ENCODE data around the gene CAMK2A. TPM values are rescaled to one million over a fixed set of nuclear protein-coding genes. Genes with fewer than 3 reads are reported as not detected.

Gene CAMK2A
- total RNA-seq, 1 experiment from 2014 or later = 0.33 TPM

DNA sequence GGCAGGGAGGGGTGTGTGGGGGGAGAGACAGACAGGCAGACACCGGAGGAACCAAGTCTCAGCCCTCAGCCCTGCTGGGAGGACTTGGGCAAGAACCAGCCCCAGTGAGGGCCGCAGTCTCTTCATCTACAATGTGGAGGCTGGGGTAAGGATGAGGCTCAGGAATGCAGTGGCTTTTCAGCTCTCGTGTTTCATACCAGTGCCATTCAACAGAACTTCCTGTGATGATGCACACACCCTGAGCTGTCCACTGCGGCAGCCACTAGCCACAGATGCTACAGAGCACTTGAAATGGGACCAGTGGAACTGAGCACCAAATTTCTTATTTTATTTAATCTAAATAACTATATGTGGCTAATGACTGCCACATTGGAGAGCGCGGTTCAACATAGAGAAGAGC, 10.7 kb downstream of the CAMK2A start:
- no peaks in the 10 kb centered on the region for H3K79me2 ChIP-seq (ENCODE audit: insufficient read depth, low read length)
- WGBS (ENCODE audit: extremely low coverage, insufficient read length, low lambda C conversion rate) = no CpG with 5 or more reads among the region's 6 CpGs
- H2BK15ac ChIP-seq (ENCODE audit: low read depth, low read length) = no peak overlapping the region
- H3K4me1 Mint-ChIP-seq = peaks cover 1 to 20% of the 10 kb centered on the region in 2 experiments
- H3K27ac ChIP-seq (ENCODE audit: insufficient read length, low read depth, low read length) = no peak overlapping the region
- H3T11ph ChIP-seq (ENCODE audit: low read length) = no peak overlapping the region
- no peak overlapping the region for H3K9ac ChIP-seq (ENCODE audit: extremely low read depth, insufficient read length, low read length)
- no peak overlapping the region for H4K5ac ChIP-seq (ENCODE audit: insufficient read length, low read depth, low read length)
- no peak overlapping the region for H2BK120ac ChIP-seq (ENCODE audit: low read depth, low read length, poor library complexity, severe bottlenecking)
- H3K56ac ChIP-seq (ENCODE audit: insufficient read length, low read depth, low read length) = no peak overlapping the region
- H3K9me3 ChIP-seq (ENCODE audit: control insufficient read depth, low read depth, low read length) = no peaks in the 10 kb centered on the region
- H3K18ac ChIP-seq (ENCODE audit: insufficient read length, low read depth, low read length) = peak overlapping the region; percentile 58
- peaks cover 14% of the 10 kb centered on the region for H3K27me3 Mint-ChIP-seq (ENCODE audit: low read depth)
- no peak overlapping the region for H4K91ac ChIP-seq (ENCODE audit: insufficient read length, low read depth, low read length)
- H3K9me3 Mint-ChIP-seq = no peaks in the 10 kb centered on the region
- no peak for DNase-seq
- no peak overlapping the region for H3K4me3 Mint-ChIP-seq
- H3K36me3 Mint-ChIP-seq (ENCODE audit: insufficient read depth in 1 of 3, low read depth in 3 of 3) = no peaks in the 10 kb centered on the region
- no peaks in the 10 kb centered on the region for H3K27me3 ChIP-seq (ENCODE audit: insufficient read depth, low read length)
- H4K8ac ChIP-seq (replicated peaks; ENCODE audit: insufficient read length, low read depth, low read length) = no peak overlapping the region
- no peaks in the 10 kb centered on the region for H4K20me1 ChIP-seq (ENCODE audit: control insufficient read depth, insufficient read depth, insufficient read length)
- no peak overlapping the region for H2BK20ac ChIP-seq (ENCODE audit: low read depth, low read length, poor library complexity, severe bottlenecking)
- H3K4ac ChIP-seq (ENCODE audit: low read depth, low read length) = no peak overlapping the region
- H2AFZ ChIP-seq (ENCODE audit: low read length) = no peak overlapping the region
- no peaks in the 10 kb centered on the region for H3K79me1 ChIP-seq (ENCODE audit: insufficient read depth, low read depth, low read length, poor library complexity, severe bottlenecking)
- no peak overlapping the region for H3K14ac ChIP-seq (ENCODE audit: insufficient read depth, low read length)
- TF ChIP-seq, protein P1, sequence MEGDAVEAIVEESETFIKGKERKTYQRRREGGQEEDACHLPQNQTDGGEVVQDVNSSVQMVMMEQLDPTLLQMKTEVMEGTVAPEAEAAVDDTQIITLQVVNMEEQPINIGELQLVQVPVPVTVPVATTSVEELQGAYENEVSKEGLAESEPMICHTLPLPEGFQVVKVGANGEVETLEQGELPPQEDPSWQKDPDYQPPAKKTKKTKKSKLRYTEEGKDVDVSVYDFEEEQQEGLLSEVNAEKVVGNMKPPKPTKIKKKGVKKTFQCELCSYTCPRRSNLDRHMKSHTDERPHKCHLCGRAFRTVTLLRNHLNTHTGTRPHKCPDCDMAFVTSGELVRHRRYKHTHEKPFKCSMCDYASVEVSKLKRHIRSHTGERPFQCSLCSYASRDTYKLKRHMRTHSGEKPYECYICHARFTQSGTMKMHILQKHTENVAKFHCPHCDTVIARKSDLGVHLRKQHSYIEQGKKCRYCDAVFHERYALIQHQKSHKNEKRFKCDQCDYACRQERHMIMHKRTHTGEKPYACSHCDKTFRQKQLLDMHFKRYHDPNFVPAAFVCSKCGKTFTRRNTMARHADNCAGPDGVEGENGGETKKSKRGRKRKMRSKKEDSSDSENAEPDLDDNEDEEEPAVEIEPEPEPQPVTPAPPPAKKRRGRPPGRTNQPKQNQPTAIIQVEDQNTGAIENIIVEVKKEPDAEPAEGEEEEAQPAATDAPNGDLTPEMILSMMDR (conservative IDR thresholded peaks at IDR 0.05) = no peak
- H2BK5ac ChIP-seq (ENCODE audit: insufficient read length, low read length) = no peak overlapping the region
- no peak overlapping the region for H2AK5ac ChIP-seq (ENCODE audit: insufficient read length, low read length)
- H3K27ac Mint-ChIP-seq = peak overlapping the region in 1 of 3 experiments; percentile 42; a peak in 1 of 7 replicates
- H2BK12ac ChIP-seq (ENCODE audit: insufficient read length, low read depth, low read length) = no peak overlapping the region
- no peaks in the 10 kb centered on the region for H3K4me1 ChIP-seq (ENCODE audit: insufficient read depth, low read length)
- no peaks in the 10 kb centered on the region for H3K23me2 ChIP-seq (ENCODE audit: insufficient read length, low read depth, low read length, poor library complexity, severe bottlenecking)
- no peak overlapping the region for H3K23ac ChIP-seq (ENCODE audit: insufficient read length, low read depth, low read length)
- no peak overlapping the region for H3K4me2 ChIP-seq (ENCODE audit: insufficient read depth, insufficient read length, low read length)

Measured in H9 (cell line).